GM19463 (cell line): ENCODE results near the gene FMN1.
A peak's percentile ranks its signal among the peaks of the same experiment; 100 is the strongest.

Experiments used
- ATAC-seq: cut with Tn5 transposase; IDR thresholded peaks from one replicate; pipeline ENCODE4 v1.9.1; 2021; ENCODE audit warnings: mild to moderate bottlenecking, moderate library complexity; ENCODE audit not compliant: unreplicated experiment

FMN1 gene

GRCh38 chr15:32941823-32942222 lies 252.7 kb downstream of the FMN1 start:
- ATAC-seq = no peak

DNA sequence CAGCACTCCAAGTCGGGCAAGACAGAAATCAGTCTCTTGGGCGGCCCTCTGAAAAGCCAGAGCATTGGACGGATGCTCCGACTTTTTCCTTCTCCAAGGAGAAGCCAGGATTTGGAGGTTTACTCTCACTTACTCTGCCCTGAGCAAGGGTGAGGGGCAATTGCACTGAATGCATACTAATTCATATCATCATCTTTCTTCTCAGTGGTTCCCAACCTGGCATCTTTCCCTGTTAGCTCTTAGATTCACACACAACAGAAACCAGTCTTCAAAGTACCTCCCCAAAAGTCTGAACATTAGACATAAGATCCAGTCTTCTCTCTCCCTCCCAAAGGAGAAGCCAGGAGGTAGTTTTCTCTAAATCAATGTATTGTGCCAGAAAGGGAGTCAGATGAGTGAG lies 257.5 kb downstream of the FMN1 start:
- ATAC-seq = no peak

DNA sequence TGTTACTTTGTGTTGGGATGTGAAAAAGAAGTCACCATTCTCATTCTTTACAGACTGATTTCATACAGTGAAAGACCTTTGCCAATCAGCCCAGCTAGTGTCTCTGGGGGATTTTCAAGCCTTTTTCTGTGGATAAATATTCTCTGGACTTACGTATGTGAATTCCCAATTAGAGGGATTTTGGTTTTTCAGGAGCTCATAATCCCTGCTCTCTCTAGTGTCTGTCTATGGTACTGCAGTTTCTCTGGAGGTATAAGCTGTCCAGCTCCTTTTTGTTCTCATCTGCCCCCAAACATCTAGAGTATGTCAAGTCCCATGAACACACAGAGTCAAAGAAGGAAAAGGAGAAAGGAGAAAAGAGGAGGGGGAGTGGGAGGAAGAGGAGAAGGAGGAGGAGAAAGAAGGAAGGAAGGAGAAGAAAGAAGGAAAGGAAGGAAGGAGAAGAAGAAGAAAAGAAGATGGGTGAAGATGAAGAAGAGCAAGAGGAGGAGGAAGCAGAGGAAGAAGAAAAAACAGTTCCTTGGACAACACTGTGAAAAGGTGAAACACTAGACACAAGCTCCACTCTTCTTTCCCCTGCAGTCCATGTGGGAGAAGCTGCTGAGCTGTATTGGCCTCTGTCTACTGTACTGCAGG lies 258.1 kb downstream of the FMN1 start:
- no peak for ATAC-seq

DNA sequence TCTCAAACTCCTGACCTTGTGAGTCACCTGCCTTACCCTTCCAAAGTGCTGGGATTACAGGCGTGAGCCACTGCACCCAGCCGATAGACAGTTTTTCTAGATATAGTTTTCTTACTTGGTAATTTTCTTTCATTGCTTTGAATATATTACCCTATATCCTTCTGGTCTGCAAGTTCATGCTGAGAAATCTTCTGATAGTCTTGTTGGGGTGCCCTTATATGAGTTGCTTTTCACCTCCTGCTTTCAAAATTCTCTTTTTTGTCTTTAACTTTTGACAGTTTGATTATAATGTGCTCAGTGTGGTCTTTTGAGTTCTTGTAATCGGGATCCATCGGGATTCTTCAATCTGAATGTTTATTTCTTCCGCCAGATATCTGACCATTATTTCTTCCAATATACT lies 259.4 kb downstream of the FMN1 start:
- no peak for ATAC-seq

DNA sequence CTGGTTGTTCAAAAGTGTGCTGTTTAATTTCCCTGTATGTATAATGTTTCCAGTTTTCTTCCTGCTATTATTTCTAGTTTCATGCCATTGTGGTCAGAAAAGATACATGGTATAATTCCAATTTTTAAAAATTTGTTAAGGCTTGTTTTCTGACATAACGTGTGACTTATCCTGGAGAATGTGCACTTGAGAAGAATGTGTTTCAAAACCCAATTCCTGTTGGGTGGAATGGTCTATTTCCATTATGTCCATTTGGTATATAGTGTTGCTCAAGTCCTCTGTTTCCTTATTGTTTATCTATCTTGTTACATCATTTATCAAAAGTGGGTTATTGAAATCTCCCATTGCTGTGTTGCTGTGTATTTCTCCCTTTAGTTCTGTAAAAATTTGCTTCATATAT lies 261.3 kb downstream of the FMN1 start:
- no peak for ATAC-seq

DNA sequence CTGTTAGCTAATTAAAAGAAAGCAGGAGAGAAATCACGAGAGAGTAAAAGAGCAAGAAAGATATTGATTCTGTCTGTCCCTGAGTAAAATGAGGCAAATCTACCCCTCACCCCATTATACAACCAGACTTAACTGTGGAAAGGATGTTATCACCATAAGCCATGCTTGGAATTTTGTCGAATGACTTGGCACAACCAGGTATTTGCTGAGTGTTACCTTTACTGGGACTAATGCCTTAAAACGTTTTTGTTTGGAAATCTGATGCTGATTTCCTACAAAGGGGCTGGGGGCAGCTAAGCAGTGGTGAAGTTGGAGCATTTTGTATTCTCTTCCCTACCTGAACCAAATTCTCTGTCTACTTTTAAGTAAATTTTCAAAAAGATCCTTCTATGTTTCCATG lies 265.6 kb downstream of the FMN1 start:
- ATAC-seq = no peak

GRCh38 chr15:32927124-32927523 lies 267.4 kb downstream of the FMN1 start:
- ATAC-seq = no peak

DNA sequence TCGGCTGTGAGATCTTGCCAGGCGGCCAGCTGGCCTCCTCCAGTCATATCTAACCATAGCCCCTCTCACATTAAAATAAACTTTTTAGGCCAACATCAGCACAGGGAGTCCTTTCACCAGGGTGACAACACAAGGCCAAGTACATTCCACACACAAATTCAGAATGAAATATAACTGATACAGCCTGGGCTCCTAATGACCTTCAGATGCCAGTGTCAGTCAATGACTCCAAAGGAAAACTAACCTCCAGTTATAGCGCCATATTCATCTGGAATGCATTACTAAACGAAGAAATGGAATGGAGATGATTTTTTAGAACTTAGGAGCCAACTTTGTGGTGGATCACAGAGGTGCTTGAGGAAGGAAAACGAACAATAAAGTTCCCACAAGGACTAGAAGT lies 271.3 kb downstream of the FMN1 start:
- ATAC-seq = no peak

- ATAC-seq = no peak
Observed at GRCh38 chr15:32922541-32922940, 272.0 kb downstream of the FMN1 start.

DNA sequence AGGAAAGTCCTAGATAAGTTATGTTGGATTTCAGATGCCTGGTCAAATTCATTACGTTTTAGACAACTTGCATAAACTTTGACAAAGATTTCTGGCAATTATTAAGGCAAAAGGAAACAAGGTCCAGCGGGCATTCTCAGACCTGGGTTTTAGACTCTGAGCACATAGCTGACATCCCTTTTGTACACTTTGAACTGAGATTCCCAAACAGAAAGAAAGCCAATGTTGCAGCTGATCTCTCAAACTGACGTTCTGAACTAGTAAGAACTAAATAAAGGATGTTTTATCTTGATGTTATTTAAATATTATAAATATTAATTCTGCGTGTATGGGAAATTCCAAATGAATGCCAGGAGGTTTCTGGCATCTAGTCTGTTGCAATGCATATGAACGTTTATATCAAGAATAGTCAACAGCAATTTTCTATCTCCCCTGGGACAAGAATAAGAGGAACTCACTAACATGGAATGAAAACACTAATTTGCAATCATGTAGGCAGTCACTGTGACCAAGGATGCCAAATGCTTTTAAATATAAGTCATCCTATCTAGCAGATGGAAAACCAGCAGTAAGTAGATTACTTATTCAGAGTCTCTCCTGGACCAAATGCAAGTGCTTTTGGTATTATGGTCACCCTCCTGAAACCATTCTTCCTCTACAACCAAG lies 274.6 kb downstream of the FMN1 start:
- ATAC-seq = no peak

DNA sequence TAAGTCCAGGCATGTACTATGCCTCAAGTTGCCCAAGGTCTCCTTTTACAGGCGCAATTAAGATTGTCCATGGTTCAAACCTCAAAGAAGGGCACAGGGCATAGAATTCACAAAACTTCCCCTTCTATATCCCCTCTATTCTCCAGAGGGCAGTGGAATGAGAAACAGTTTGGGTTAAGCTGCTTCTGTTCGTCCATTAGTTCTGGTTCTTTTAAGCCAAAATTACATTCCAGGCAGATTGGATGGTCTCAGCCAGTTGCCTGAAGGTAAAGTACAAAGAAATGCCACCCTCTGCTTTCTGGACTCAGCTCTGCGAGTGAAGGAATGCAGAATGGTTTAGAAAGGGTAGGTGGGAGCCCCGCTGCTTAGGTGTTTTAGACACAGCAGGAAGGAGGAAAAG lies 276.0 kb downstream of the FMN1 start:
- no peak for ATAC-seq

DNA sequence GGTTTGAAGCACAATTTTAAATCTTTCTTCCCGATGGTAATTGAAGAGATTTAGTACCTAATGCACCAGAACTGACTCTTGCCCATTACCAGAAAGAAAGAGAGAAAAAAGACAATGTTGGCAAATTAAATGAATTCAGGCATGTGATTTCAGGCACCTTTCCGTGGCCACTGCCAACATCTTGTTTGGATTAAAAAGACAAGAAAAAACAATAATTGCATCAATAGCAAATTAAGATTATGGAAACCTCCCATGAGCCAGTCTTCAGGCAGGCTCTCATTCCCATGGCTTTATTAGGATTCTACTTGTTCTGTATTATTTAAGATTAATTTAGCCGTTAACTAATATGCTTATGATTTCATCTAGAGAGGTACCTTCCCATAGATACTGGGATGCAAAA lies 283.7 kb downstream of the FMN1 start:
- ATAC-seq = no peak

- ATAC-seq = no peak
Observed at GRCh38 chr15:32909431-32909830, 285.1 kb downstream of the FMN1 start.

DNA sequence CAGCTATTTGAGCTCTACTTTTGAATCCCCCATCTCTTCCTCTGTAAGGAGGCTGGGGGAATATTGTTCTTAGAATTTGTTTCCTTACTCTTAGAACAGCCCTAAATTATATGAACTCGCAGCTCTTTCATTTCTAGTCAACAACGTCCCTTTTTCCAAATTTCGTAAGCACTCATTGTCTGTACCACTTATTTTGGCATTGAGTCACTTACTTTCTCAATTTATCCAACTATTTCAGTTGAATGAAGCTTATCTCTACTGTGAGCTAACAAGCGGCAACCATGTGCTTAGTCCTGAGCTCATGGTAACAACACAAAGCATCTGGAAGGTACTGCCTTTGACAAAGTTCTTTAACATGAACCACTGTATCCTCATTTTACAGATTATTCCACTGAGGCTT lies 285.6 kb downstream of the FMN1 start:
- no peak for ATAC-seq

- peak; percentile 87 for ATAC-seq
Observed at GRCh38 chr15:32908135-32908801, 286.2 kb downstream of the FMN1 start.

DNA sequence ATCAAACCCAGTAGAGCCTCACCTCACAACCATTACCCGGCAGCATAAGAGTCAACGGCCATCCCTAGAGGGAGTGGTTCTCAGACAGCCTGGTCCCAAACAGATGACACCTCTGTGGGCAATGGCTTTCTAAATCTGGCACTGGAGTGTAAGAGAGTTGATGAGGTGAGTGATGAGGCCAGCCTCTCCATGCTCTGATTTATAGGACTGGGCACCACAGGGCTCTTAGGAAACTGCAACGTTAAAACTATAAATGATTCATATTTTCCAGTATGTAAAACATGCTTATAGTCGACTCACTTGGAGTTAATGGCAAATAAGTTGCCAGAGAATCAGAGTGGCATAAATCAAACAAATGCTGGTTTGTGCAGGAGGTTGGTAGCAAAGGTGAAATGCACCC lies 289.0 kb downstream of the FMN1 start:
- ATAC-seq = no peak

- ATAC-seq = no peak
Observed at GRCh38 chr15:32904448-32904847, 290.1 kb downstream of the FMN1 start.

DNA sequence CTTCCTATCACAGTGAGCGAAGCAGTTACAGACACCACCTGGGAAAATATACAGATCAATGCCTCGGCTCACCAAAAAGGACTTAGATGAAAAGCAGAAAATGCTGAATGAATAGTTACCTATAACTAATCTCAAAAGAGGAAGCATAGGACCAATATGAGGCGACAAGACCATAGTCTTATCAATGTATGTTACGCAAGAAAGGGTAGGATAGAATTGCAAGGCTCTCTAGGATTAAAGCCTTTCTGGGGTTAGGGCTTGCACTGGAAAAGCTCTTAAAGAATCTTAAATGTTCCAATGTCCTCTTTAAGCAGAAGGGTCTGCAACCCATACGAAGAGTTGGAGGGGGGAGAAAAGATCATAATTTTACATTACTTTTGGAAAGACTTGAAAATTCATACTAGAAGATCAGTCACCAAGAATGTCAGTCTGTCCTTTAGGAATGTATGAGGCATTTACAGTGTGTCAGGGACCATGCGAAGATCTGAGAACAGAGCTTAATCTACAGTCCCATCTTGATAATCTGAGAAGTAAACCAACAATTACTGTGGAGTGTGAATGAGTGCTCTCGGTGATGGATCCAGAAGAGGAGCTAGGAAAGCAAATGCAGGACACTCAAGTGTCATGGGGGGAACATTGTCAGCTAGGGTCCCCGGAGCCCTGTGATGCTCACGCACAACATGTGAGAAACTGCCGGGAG lies 290.8 kb downstream of the FMN1 start:
- ATAC-seq = no peak

DNA sequence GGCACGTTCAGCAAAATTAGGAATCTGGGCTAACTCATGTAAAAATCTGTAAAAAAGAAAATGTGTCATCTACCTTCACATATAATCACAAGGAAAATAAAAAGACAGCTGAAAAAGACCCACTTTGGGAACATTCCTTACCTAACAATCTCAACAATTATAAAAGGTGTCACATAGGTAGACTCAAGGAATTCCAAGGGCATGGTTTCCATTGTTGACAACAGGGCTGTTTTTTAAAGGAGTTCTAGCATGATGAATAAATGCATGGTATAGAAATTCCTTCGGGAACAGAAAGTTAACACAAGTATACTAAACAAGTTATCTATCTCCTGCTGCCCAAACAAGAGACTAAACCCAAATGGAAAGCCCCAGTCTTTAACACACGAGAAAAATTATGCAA lies 292.5 kb downstream of the FMN1 start:
- no peak for ATAC-seq

DNA sequence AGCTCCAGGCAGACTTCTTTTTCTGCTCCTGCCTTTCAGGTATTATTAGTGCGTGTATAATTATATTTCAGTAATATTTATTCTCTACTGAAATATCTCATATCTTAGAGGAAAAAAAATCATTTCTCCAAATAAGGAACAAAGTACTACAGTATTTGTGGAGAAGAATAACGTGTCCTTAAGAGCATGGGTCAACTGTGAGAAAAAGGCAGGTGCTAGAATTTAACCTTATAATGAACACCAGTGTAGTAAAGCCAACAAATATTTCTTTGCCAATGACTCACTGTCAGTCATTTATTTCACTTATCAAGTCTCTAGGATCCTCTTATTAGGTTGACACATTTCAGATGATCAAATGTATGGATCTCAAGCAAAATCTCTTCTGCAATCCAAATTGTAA lies 293.3 kb downstream of the FMN1 start:
- ATAC-seq = no peak

DNA sequence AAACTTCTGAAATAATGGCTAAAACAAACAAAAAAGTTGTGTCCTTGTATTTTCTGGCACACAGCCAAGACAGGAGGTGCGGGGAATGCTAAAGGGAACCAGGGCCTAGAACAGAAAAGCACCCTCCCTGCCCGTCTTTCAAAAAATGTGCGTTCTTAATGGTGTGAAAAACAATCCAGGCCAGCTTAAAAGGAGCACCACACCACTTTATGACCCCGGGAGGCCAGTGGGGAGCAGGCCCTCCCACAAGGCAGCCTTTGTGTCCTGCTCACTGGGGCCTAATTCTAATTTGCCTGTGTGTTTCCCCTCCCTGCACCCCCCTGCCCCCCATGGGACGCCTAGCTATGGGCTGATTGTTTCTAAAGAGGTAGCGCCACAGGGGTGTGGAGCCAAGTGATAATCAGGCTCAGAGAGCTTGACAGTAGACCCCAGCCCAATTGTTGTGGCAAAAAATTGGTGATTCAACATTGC lies 295.4 kb downstream of the FMN1 start:
- no peak for ATAC-seq

- no peak for ATAC-seq
Observed at GRCh38 chr15:32898414-32898813, 296.1 kb downstream of the FMN1 start.
